Suprapubic skin (tissue), 3 donors: ENCODE measurements around the gene ZNF134.

Experiments used
- EP300 ChIP-seq: sonication (generic); formaldehyde crosslinking; IDR thresholded peaks from one replicate; pipeline ENCODE4 v1.6.1; 2017; ENCODE audit warnings: antibody characterized with exemption
- POLR2A ChIP-seq, 2 donors: fragments of 450-650 bp; IDR thresholded peaks; one replicate each; pipeline ENCODE4 v1.6.1; 2017; ENCODE audit warnings: antibody characterized with exemption in 2 of 2, mild to moderate bottlenecking in 2 of 2, moderate library complexity in 2 of 2
- TF ChIP-seq, protein P1 (sequence below), 2 donors: fragments of 200-600 bp in 1 of 2; fragments of 450-650 bp in 1 of 2; sonication (generic) in 1 of 2; IDR thresholded peaks; one replicate each; pipeline ENCODE4 v1.5.1; 2016 to 2019; ENCODE audit warnings: antibody characterized with exemption in 2 of 2, mild to moderate bottlenecking in 1 of 2, moderate library complexity in 1 of 2

GRCh38 chr19:57587529-57587928 lies 26.5 kb upstream of the ZNF134 start:
- TF ChIP-seq POLR2A (IDR thresholded peaks at IDR 0.05) (no peak), EP300 (no peak)
- TF ChIP-seq, protein P1, sequence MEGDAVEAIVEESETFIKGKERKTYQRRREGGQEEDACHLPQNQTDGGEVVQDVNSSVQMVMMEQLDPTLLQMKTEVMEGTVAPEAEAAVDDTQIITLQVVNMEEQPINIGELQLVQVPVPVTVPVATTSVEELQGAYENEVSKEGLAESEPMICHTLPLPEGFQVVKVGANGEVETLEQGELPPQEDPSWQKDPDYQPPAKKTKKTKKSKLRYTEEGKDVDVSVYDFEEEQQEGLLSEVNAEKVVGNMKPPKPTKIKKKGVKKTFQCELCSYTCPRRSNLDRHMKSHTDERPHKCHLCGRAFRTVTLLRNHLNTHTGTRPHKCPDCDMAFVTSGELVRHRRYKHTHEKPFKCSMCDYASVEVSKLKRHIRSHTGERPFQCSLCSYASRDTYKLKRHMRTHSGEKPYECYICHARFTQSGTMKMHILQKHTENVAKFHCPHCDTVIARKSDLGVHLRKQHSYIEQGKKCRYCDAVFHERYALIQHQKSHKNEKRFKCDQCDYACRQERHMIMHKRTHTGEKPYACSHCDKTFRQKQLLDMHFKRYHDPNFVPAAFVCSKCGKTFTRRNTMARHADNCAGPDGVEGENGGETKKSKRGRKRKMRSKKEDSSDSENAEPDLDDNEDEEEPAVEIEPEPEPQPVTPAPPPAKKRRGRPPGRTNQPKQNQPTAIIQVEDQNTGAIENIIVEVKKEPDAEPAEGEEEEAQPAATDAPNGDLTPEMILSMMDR (IDR thresholded peaks at IDR 0.05), result no peak
